Measurements from ENCODE around the gene C12orf76. TPM values are rescaled to one million over a fixed set of nuclear protein-coding genes. Genes with fewer than 3 reads are reported as not detected.

Gene C12orf76
- total and polyA plus RNA-seq, 2 of the 13 experiments (the other 11 are each of a cell fraction or from before 2014, with no cell fraction given), result 15.8 to 38.4 TPM

- TF ChIP-seq ZNF782 (CRISPR knock-in tag; IDR thresholded peaks at IDR 0.05; ENCODE audit: borderline replicate concordance) (no peak), RXRA (CRISPR knock-in tag; IDR thresholded peaks at IDR 0.05) (peak; percentile 56; the same call in 1 of the 2 replicates), ARHGAP35 (CRISPR knock-in tag; IDR thresholded peaks at IDR 0.05; ENCODE audit: borderline replicate concordance) (peak; percentile 43; the same call in 1 of the 2 replicates), ZNF678 (CRISPR knock-in tag; IDR thresholded peaks at IDR 0.05) (0 out of 2 replicates have a peak, but pooled peaks have one; percentile 46), MED13 (CRISPR knock-in tag; IDR thresholded peaks at IDR 0.05) (no peak), BCLAF1 (IDR thresholded peaks at IDR 0.05) (no peak), SIX1 (CRISPR knock-in tag; IDR thresholded peaks at IDR 0.05; ENCODE audit: borderline replicate concordance) (no peak), AHDC1 (CRISPR knock-in tag; IDR thresholded peaks at IDR 0.05; ENCODE audit: borderline replicate concordance) (0 out of 2 replicates have a peak, but pooled peaks have one; percentile 19), MED1 (CRISPR knock-in tag; IDR thresholded peaks at IDR 0.05) (peak; percentile 66)
- TF ChIP-seq, protein P1, sequence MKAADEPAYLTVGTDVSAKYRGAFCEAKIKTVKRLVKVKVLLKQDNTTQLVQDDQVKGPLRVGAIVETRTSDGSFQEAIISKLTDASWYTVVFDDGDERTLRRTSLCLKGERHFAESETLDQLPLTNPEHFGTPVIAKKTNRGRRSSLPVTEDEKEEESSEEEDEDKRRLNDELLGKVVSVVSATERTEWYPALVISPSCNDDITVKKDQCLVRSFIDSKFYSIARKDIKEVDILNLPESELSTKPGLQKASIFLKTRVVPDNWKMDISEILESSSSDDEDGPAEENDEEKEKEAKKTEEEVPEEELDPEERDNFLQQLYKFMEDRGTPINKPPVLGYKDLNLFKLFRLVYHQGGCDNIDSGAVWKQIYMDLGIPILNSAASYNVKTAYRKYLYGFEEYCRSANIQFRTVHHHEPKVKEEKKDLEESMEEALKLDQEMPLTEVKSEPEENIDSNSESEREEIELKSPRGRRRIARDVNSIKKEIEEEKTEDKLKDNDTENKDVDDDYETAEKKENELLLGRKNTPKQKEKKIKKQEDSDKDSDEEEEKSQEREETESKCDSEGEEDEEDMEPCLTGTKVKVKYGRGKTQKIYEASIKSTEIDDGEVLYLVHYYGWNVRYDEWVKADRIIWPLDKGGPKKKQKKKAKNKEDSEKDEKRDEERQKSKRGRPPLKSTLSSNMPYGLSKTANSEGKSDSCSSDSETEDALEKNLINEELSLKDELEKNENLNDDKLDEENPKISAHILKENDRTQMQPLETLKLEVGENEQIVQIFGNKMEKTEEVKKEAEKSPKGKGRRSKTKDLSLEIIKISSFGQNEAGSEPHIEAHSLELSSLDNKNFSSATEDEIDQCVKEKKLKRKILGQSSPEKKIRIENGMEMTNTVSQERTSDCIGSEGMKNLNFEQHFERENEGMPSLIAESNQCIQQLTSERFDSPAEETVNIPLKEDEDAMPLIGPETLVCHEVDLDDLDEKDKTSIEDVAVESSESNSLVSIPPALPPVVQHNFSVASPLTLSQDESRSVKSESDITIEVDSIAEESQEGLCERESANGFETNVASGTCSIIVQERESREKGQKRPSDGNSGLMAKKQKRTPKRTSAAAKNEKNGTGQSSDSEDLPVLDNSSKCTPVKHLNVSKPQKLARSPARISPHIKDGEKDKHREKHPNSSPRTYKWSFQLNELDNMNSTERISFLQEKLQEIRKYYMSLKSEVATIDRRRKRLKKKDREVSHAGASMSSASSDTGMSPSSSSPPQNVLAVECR (CRISPR knock-in tag; IDR thresholded peaks at IDR 0.05; ENCODE audit: borderline replicate concordance), result peak; percentile 93
- TF ChIP-seq, protein P2, sequence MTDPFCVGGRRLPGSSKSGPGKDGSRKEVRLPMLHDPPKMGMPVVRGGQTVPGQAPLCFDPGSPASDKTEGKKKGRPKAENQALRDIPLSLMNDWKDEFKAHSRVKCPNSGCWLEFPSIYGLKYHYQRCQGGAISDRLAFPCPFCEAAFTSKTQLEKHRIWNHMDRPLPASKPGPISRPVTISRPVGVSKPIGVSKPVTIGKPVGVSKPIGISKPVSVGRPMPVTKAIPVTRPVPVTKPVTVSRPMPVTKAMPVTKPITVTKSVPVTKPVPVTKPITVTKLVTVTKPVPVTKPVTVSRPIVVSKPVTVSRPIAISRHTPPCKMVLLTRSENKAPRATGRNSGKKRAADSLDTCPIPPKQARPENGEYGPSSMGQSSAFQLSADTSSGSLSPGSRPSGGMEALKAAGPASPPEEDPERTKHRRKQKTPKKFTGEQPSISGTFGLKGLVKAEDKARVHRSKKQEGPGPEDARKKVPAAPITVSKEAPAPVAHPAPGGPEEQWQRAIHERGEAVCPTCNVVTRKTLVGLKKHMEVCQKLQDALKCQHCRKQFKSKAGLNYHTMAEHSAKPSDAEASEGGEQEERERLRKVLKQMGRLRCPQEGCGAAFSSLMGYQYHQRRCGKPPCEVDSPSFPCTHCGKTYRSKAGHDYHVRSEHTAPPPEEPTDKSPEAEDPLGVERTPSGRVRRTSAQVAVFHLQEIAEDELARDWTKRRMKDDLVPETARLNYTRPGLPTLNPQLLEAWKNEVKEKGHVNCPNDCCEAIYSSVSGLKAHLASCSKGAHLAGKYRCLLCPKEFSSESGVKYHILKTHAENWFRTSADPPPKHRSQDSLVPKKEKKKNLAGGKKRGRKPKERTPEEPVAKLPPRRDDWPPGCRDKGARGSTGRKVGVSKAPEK (CRISPR knock-in tag; IDR thresholded peaks at IDR 0.05; ENCODE audit: borderline replicate concordance), result no peak
Measured at GRCh38 chr12:109995686-109996482, 52.4 kb downstream of the C12orf76 start, which contains the start of gene GIT2 (continued).

All from HepG2 (cell line).